Keratinocyte (primary cell): Measurements from ENCODE around the gene UCK2. TPM values are rescaled to one million over a fixed set of nuclear protein-coding genes. Genes with fewer than 3 reads are reported as not detected.

Experiments
- DNase-seq: peaks from one replicate; pipeline ENCODE4 v3.0.0-alpha.2; 2011; ENCODE audit warnings: low read depth, missing footprints, low spot score
- FAIRE-seq: peaks from 2 replicates; lab custom pipeline; 2011; peaks lifted over from hg19 to GRCh38; lab: Jason Lieb, UNC
- H2AFZ ChIP-seq: 2 replicates; pipeline ENCODE4 v1.6.0; 2012; ENCODE audit warnings: low read length, control low read depth, inconsistent platforms; ENCODE audit not compliant: control insufficient read depth
- H3K27ac ChIP-seq: 2 replicates; pipeline ENCODE4 v1.5.1; 2011; ENCODE audit warnings: low read length; ENCODE audit not compliant: control insufficient read depth, insufficient read depth
- H3K27me3 ChIP-seq: 3 replicates; pipeline ENCODE4 v1.6.0; 2011; ENCODE audit warnings: low read length; ENCODE audit not compliant: control insufficient read depth, insufficient read depth; ENCODE audit errors: extremely low read depth
- H3K36me3 ChIP-seq, 2 experiments: 2 replicates in 1 of 2; 3 replicates in 1 of 2; pipeline ENCODE4 v1.5.1; 2011; ENCODE audit warnings: low read length in 2 of 2, mild to moderate bottlenecking in 1 of 2; ENCODE audit not compliant: control insufficient read depth in 2 of 2, insufficient read depth in 2 of 2; ENCODE audit errors: extremely low read depth in 1 of 2
- H3K4me1 ChIP-seq: 3 replicates; pipeline ENCODE4 v1.5.1; 2011; ENCODE audit warnings: low read length; ENCODE audit not compliant: control insufficient read depth, insufficient read depth; ENCODE audit errors: extremely low read depth
- H3K4me2 ChIP-seq: 3 replicates; pipeline ENCODE4 v1.6.0; 2011; ENCODE audit warnings: low read depth, low read length; ENCODE audit not compliant: control insufficient read depth, insufficient read depth; ENCODE audit errors: extremely low read depth
- H3K4me3 ChIP-seq, 3 experiments: fragments of 200-600 bp in 1 of 3; sonication (generic) in 1 of 3; 2 replicates in 2 of 3; 3 replicates in 1 of 3; pipeline ENCODE4 v1.5.1; 2011 to 2016; ENCODE audit warnings: low read length in 3 of 3, mild to moderate bottlenecking in 3 of 3, control low read depth in 2 of 3, inconsistent platforms in 1 of 3, low read depth in 1 of 3, mixed read lengths in 1 of 3, mixed run types in 1 of 3, moderate library complexity in 1 of 3; ENCODE audit not compliant: control insufficient read depth in 2 of 3, insufficient read depth in 2 of 3; ENCODE audit errors: extremely low read depth in 1 of 3
- H3K79me2 ChIP-seq: 2 replicates; pipeline ENCODE4 v1.6.0; 2012; ENCODE audit warnings: low read length; ENCODE audit not compliant: control insufficient read depth, insufficient read depth
- H3K9ac ChIP-seq: 3 replicates; pipeline ENCODE4 v1.6.0; 2011; ENCODE audit warnings: low read length; ENCODE audit not compliant: control insufficient read depth, insufficient read depth; ENCODE audit errors: extremely low read depth
- H3K9me1 ChIP-seq: 3 replicates; pipeline ENCODE4 v1.6.0; 2011; ENCODE audit warnings: low read length; ENCODE audit not compliant: control insufficient read depth, insufficient read depth; ENCODE audit errors: extremely low read depth
- H3K9me3 ChIP-seq: 2 replicates; pipeline ENCODE4 v1.5.1; 2012; ENCODE audit warnings: low read depth, low read length; ENCODE audit not compliant: control insufficient read depth
- H4K20me1 ChIP-seq: 3 replicates; pipeline ENCODE4 v1.6.0; 2011; ENCODE audit warnings: low read length; ENCODE audit not compliant: control insufficient read depth, insufficient read depth; ENCODE audit errors: extremely low read depth
- CTCF ChIP-seq, 3 experiments: IDR thresholded peaks in 1 of 3; conservative IDR thresholded peaks in 1 of 3; optimal IDR thresholded peaks in 1 of 3; 2 replicates in 2 of 3; 3 replicates in 1 of 3; pipeline versions ENCODE3 to v1.5.1; 2011; ENCODE audit warnings: low read length in 3 of 3, mild to moderate bottlenecking in 3 of 3, moderate library complexity in 2 of 3, control low read depth in 1 of 3, inconsistent platforms in 1 of 3; ENCODE audit not compliant: insufficient read depth in 2 of 3; ENCODE audit errors: extremely low read depth in 1 of 3
- EZH2 ChIP-seq: IDR thresholded peaks from one replicate; pipeline ENCODE4 v1.6.1; 2012; ENCODE audit warnings: inconsistent platforms, mild to moderate bottlenecking, low read length, moderate library complexity
- dilution Hi-C: fragments of 300-500 bp; cut with MboI; formaldehyde crosslinking; loops from one replicate; pipeline ENCODE4 v1.7.0; 2020; ENCODE audit warnings: low sequenced_read_pairs; ENCODE audit not compliant: extremely low pct_ligation_motif_present
- polyA plus RNA-seq, 5 experiments: library from polyadenylated mRNA; depleted of rRNA in 3 of 5; stranded (reverse) in 3 of 5; stranded (forward) in 1 of 5; unstranded in 1 of 5; fragments of >200 nt; gene quantifications; 1 replicate in 1 of 5; 2 replicates in 3 of 5; 3 replicates in 1 of 5; pipeline versions ENCODE4 v1.2.1 to v1.2.3, GENCODE V29; 2011 to 2012; ENCODE audit warnings: missing spikeins in 2 of 5, low read depth in 1 of 5, low replicate concordance in 1 of 5

UCK2 gene
- polyA plus RNA-seq, 1 donor (not counting 4 experiments of a cell fraction or from before 2014, with no cell fraction given) = 71.9 TPM

- peaks cover 95% of the 10 kb centered on the region for H3K79me2 ChIP-seq
- no peaks in the 10 kb centered on the region for H3K9me1 ChIP-seq
- no peak for DNase-seq
- H4K20me1 ChIP-seq = no peaks in the 10 kb centered on the region
- no peak overlapping the region for H3K9ac ChIP-seq
- no peaks in the 10 kb centered on the region for H3K27me3 ChIP-seq
- no peak overlapping the region for H3K4me2 ChIP-seq
- no peak overlapping the region for H3K27ac ChIP-seq
- peaks cover 0 to 3% of the 10 kb centered on the region in 2 experiments for H3K36me3 ChIP-seq
- no peak overlapping the region for H2AFZ ChIP-seq
- no peaks in the 10 kb centered on the region for H3K9me3 ChIP-seq
- dilution Hi-C loops = no loop called here
- H3K4me3 ChIP-seq = no peak overlapping the region
- no peak for FAIRE-seq
- peaks cover 20% of the 10 kb centered on the region for H3K4me1 ChIP-seq
- TF ChIP-seq CTCF (optimal IDR thresholded peaks at IDR 0.05 in 1 of 3, IDR thresholded peaks at IDR 0.05 in 1 of 3, conservative IDR thresholded peaks at IDR 0.05 in 1 of 3; ENCODE audit: extremely low read depth in 1 of 3, insufficient read depth in 2 of 3, low read length in 3 of 3) = no peak
- no peak for TF ChIP-seq EZH2
Observed at GRCh38 chr1:165882168-165882837, 54.9 kb downstream of the UCK2 start.

GRCh38 chr1:165883056-165883455 is 55.6 kb downstream of the UCK2 start:
- Histone ChIP-seq H3K79me2 (peaks cover 93% of the 10 kb centered on the region), H3K4me2 (no peak overlapping the region), H3K4me1 (peaks cover 26% of the 10 kb centered on the region), H4K20me1 (no peaks in the 10 kb centered on the region), H3K9ac (no peak overlapping the region), H3K9me1 (no peaks in the 10 kb centered on the region), H3K9me3 (no peaks in the 10 kb centered on the region), H3K27me3 (no peaks in the 10 kb centered on the region), H2AFZ (no peak overlapping the region), H3K4me3 (no peak overlapping the region), H3K36me3 (peaks cover 0 to 3% of the 10 kb centered on the region in 2 experiments), H3K27ac (no peak overlapping the region)
- dilution Hi-C loops = no loop called here
- FAIRE-seq (peak; percentile 86), DNase-seq (no peak)
- no peak for TF ChIP-seq CTCF (optimal IDR thresholded peaks at IDR 0.05 in 1 of 3, IDR thresholded peaks at IDR 0.05 in 1 of 3, conservative IDR thresholded peaks at IDR 0.05 in 1 of 3; ENCODE audit: extremely low read depth in 1 of 3, insufficient read depth in 2 of 3, low read length in 3 of 3)
- no peak for TF ChIP-seq EZH2
